GM12872 (cell line): Measurements from ENCODE around the gene CSNK1G1.

Source experiments
- CTCF ChIP-seq: IDR thresholded peaks from 3 replicates; pipeline ENCODE4 v1.5.1; 2011; ENCODE audit warnings: low read depth, mild to moderate bottlenecking, low read length, moderate library complexity; ENCODE audit not compliant: insufficient read depth

The CSNK1G1 gene

GRCh38 chr15:64143276-64143675 lies 212.7 kb downstream of the CSNK1G1 start:
- TF ChIP-seq CTCF = 0 out of 3 replicates have a peak, but pooled peaks have one; percentile 12

- no peak for TF ChIP-seq CTCF
Measured at GRCh38 chr15:64141798-64142512, 214.0 kb downstream of the CSNK1G1 start.

GRCh38 chr15:64138331-64138941 lies 217.5 kb downstream of the CSNK1G1 start:
- TF ChIP-seq CTCF = no peak

- peak; percentile 48 for TF ChIP-seq CTCF
Measured at GRCh38 chr15:64137226-64137833, 218.6 kb downstream of the CSNK1G1 start.

GRCh38 chr15:64136347-64136746 lies 219.6 kb downstream of the CSNK1G1 start:
- TF ChIP-seq CTCF = no peak

- no peak for TF ChIP-seq CTCF
Measured at GRCh38 chr15:64134345-64134829, 221.6 kb downstream of the CSNK1G1 start.

- no peak for TF ChIP-seq CTCF
Measured at GRCh38 chr15:64133623-64134344, 222.2 kb downstream of the CSNK1G1 start.
